Kidney (tissue), 14 donors: ENCODE results near the gene P3H2. TPM values are rescaled to one million over a fixed set of nuclear protein-coding genes. Genes with fewer than 3 reads are reported as not detected.

Experiments
- DNase-seq, 5 donors: peaks; one replicate each; pipeline ENCODE4 v3.0.0-alpha.2; 2013 to 2020
- FAIRE-seq: peaks from 2 replicates; lab custom pipeline; 2012; peaks lifted over from hg19 to GRCh38; lab: Jason Lieb, UNC
- H3K27ac ChIP-seq, 2 donors: one replicate each; pipeline ENCODE4 v1.7.0; 2013; ENCODE audit warnings: low read depth in 2 of 2, low read length in 2 of 2, inconsistent platforms in 1 of 2
- H3K27me3 ChIP-seq: one replicate; pipeline ENCODE4 v1.7.1; 2013; ENCODE audit warnings: low read length, inconsistent platforms; ENCODE audit not compliant: control insufficient read depth, insufficient read depth
- H3K36me3 ChIP-seq, 3 donors: one replicate each; pipeline versions ENCODE4 v1.7.0 to v1.7.1; 2013; ENCODE audit warnings: low read length in 3 of 3, control low read depth in 1 of 3, inconsistent platforms in 1 of 3; ENCODE audit not compliant: insufficient read depth in 3 of 3, control insufficient read depth in 2 of 3
- H3K4me1 ChIP-seq, 3 donors: one replicate each; pipeline versions ENCODE4 v1.7.0 to v1.7.1; 2013; ENCODE audit warnings: low read length in 3 of 3, inconsistent platforms in 1 of 3, low read depth in 1 of 3; ENCODE audit not compliant: control insufficient read depth in 2 of 3, insufficient read depth in 2 of 3
- H3K4me3 ChIP-seq, 3 donors: one replicate each; pipeline versions ENCODE4 v1.7.0 to v1.8.1; 2013; ENCODE audit warnings: low read length in 3 of 3, control low read depth in 1 of 3, inconsistent platforms in 1 of 3
- H3K9ac ChIP-seq, 3 donors: one replicate each; pipeline versions ENCODE4 v1.7.0 to v1.7.1; 2013; ENCODE audit warnings: low read length in 3 of 3, control low read depth in 1 of 3, inconsistent platforms in 1 of 3
- H3K9me3 ChIP-seq, 3 donors: one replicate each; pipeline versions ENCODE4 v1.7.0 to v1.7.1; 2013; ENCODE audit warnings: low read length in 3 of 3, control low read depth in 1 of 3, inconsistent platforms in 1 of 3; ENCODE audit not compliant: control insufficient read depth in 2 of 3, insufficient read depth in 1 of 3
- CTCF ChIP-seq: IDR thresholded peaks from 3 replicates; pipeline ENCODE4 v1.5.1; 2012; ENCODE audit warnings: mild to moderate bottlenecking, moderate library complexity, borderline replicate concordance; ENCODE audit not compliant: insufficient read depth; ENCODE audit errors: extremely low read depth
- intact Hi-C: fragments of 100-400 bp; cut with DNase I; formaldehyde crosslinking; loops from one replicate; pipeline ENCODE4 v1.11.1; 2022
- polyA plus RNA-seq: library from polyadenylated mRNA; stranded (reverse); fragments of 350-450 nt; fragmentation: Illumina TruSeq; extraction: RNeasy Lipid Tissue Mini Kit (QIAGEN cat#74804); gene quantifications from one replicate; pipeline ENCODE4 v1.2.3, GENCODE V29; 2014; ENCODE audit warnings: low read depth, low replicate concordance; ENCODE audit not compliant: insufficient read depth
- total RNA-seq: library from RNA; stranded (reverse); fragmentation: NEBNext Ultra II Directional; extraction: Animal tissue kit (Norgen Biotek cat#: 25700); gene quantifications from one replicate; pipeline ENCODE4 v1.2.1, GENCODE V29; 2021
- donor health status: control.
- donor health status: control.
- donor health status: control.
- donor health status: control.
- donor health status: control.
- donor health status: DM: yes; HTN: yes; CAD: no.
- donor health status: Normal renal cell carcinoma (clear cell type).

The P3H2 gene
- total and polyA plus RNA-seq, 2 donors from 2014 or later = 57.2 to 103 TPM

- FAIRE-seq (no peak), DNase-seq (no peak)
- Histone ChIP-seq H3K36me3 (no peaks in the 10 kb centered on the region), H3K27ac (no peak overlapping the region), H3K9me3 (no peaks in the 10 kb centered on the region), H3K27me3 (no peaks in the 10 kb centered on the region), H3K9ac (no peak overlapping the region), H3K4me3 (no peak overlapping the region), H3K4me1 (no peaks in the 10 kb centered on the region)
- no peak for TF ChIP-seq CTCF
- intact Hi-C loops = no loop called here
These were observed 170.4 kb downstream of the P3H2 start for GRCh38 chr3:189950258-189950657.

GRCh38 chr3:189949580-189949979 lies 171.1 kb downstream of the P3H2 start:
- TF ChIP-seq CTCF = no peak
- intact Hi-C loops = no loop called here

GRCh38 chr3:189948724-189949045 lies 172.0 kb downstream of the P3H2 start:
- H3K27ac ChIP-seq = no peak overlapping the region
- intact Hi-C loops = no loop called here

More at GRCh38 chr3:189949580-189949979, 171.1 kb downstream of the P3H2 start:
- no peak for DNase-seq
- H3K27me3 ChIP-seq = no peaks in the 10 kb centered on the region
- no peaks in the 10 kb centered on the region for H3K9me3 ChIP-seq
- H3K9ac ChIP-seq = no peak overlapping the region
- no peak overlapping the region for H3K4me3 ChIP-seq
- FAIRE-seq = no peak
- H3K27ac ChIP-seq = no peak overlapping the region
- no peaks in the 10 kb centered on the region for H3K36me3 ChIP-seq
- no peaks in the 10 kb centered on the region for H3K4me1 ChIP-seq

More at GRCh38 chr3:189948724-189949045, 172.0 kb downstream of the P3H2 start:
- Histone ChIP-seq H3K36me3 (no peaks in the 10 kb centered on the region), H3K9ac (no peak overlapping the region), H3K4me1 (no peaks in the 10 kb centered on the region), H3K9me3 (no peaks in the 10 kb centered on the region), H3K4me3 (no peak overlapping the region), H3K27me3 (no peaks in the 10 kb centered on the region)
- TF ChIP-seq CTCF = no peak
- FAIRE-seq (no peak), DNase-seq (no peak)
